ENCODE data around the gene CENPE.

Gene CENPE

GRCh38 chr4:103074744-103075434, 123.3 kb downstream of the CENPE start:
- DNase-seq, result peak; percentile 4

- DNase-seq, result no peak
These were observed 124.2 kb downstream of the CENPE start for GRCh38 chr4:103073792-103074438.

GRCh38 chr4:103067841-103068547, 130.1 kb downstream of the CENPE start:
- no peak for DNase-seq

GRCh38 chr4:103060453-103061148, 137.5 kb downstream of the CENPE start:
- DNase-seq, result no peak
